Testis (tissue), 2 donors: ENCODE measurements around the gene C15orf61.

ENCODE experiments used
- CTCF ChIP-seq, 3 experiments: fragments of 450-650 bp in 2 of 3; fragments of 200-600 bp in 1 of 3; sonication (generic) in 1 of 3; IDR thresholded peaks; one replicate each; pipeline ENCODE4 v1.5.1; 2016 to 2019; ENCODE audit warnings: antibody characterized with exemption in 3 of 3, mild to moderate bottlenecking in 2 of 3, moderate library complexity in 1 of 3
- POLR2A ChIP-seq: fragments of 450-650 bp; IDR thresholded peaks from one replicate; pipeline ENCODE4 v1.6.1; 2017; ENCODE audit warnings: antibody characterized with exemption, mild to moderate bottlenecking, moderate library complexity

DNA sequence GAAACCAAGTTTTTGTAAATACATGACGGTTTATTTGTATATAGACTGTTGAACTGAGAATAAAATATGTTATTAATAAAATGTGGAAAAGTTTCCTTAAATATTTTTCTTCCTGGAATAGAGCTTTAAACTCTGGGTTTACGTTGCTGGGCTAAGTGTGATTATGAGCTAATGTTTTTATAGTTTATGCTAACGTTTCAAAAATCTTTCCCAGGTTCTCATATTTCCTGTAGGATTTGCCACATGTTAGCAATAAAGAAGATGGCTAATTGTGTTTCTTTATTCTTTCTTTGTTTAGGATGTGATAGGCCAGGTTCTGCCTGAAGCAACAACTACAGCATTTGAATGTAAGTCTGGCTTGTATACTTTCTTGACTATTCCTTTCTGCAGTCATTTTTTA lies 28.8 kb downstream of the C15orf61 start:
- no peak for TF ChIP-seq CTCF (IDR thresholded peaks at IDR 0.05)
- TF ChIP-seq POLR2A: no peak
